ENCODE data around the gene MFF.

MFF gene

GRCh38 chr2:227406177-227407031 is 81.4 kb downstream of the MFF start:
- no peak for DNase-seq (ENCODE audit: low read depth)
